Effector memory CD4-positive, alpha-beta T cell (primary cell): ENCODE measurements around the gene HMCN1.
"Not testable (repeated sequence)": the region's sequence is repeated elsewhere in the genome, so short reads cannot be mapped to it uniquely, and the experiment has no call there.

ENCODE experiments used
- DNase-seq, 3 donors: peaks; one replicate each; pipeline ENCODE4 v3.0.0-alpha.2; 2020
- H3K27ac ChIP-seq: 2 replicates; pipeline ENCODE4 v1.7.0; 2013; ENCODE audit warnings: mild to moderate bottlenecking, low read length, moderate library complexity; ENCODE audit not compliant: insufficient read depth, poor library complexity, severe bottlenecking
- H3K27me3 ChIP-seq: replicated peaks from 2 replicates; pipeline ENCODE4 v1.7.0; 2013; ENCODE audit warnings: mild to moderate bottlenecking, low read length; ENCODE audit not compliant: insufficient read depth, control insufficient read depth, poor library complexity, severe bottlenecking
- H3K36me3 ChIP-seq: 2 replicates; pipeline ENCODE4 v1.7.0; 2013; ENCODE audit warnings: mild to moderate bottlenecking, low read length, moderate library complexity; ENCODE audit not compliant: control insufficient read depth, insufficient read depth
- H3K4me1 ChIP-seq: 2 replicates; pipeline ENCODE4 v1.7.0; 2013; ENCODE audit warnings: low read length, mild to moderate bottlenecking; ENCODE audit not compliant: control insufficient read depth, insufficient read depth, poor library complexity, severe bottlenecking
- H3K4me3 ChIP-seq: 2 replicates; pipeline ENCODE4 v1.7.0; 2013; ENCODE audit warnings: low read length, low read depth, mild to moderate bottlenecking; ENCODE audit not compliant: insufficient read depth, poor library complexity, severe bottlenecking
- H3K9me3 ChIP-seq: 2 replicates; pipeline ENCODE4 v1.7.0; 2013; ENCODE audit warnings: mild to moderate bottlenecking, low read length, moderate library complexity; ENCODE audit not compliant: control insufficient read depth

Gene HMCN1

DNA sequence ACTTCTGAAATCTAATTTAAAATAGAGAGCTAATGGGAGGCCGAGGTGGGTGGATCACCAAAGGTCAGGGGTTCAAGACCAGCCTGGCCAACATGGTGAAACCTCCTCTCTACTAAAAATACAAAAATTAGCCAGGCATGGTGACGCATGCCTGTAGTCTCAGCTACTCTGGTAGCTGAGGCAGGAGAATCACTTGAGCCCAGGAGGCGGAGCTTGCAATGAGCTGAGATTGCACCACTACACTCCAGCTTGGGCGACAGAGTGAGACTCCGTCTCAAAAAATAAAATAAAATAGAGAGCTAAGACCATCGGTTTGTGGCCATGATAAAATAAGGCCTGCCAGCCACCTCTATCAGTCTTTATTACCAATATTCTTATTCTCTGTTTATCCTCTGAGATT, 452.1 kb downstream of the HMCN1 start:
- DNase-seq, H3K36me3 ChIP-seq, H3K4me1 ChIP-seq, H3K27ac ChIP-seq, H3K4me3 ChIP-seq, H3K9me3 ChIP-seq, H3K27me3 ChIP-seq: not testable (repeated sequence)

DNA sequence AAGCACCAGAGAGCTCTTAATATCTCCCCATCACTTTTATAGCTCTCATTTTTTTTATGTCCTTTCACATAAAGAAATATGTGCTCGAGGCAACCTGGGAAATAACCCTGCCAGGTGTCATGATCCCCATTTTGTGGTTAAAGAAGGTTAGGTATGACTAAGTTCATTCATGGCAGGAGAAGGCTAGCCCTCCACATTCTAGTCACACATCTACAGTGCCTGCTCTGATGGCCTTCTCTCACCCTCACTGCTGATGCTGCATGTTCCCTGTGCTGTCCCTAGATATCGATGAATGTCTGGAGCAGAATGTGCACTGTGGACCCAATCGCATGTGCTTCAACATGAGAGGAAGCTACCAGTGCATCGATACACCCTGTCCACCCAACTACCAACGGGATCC, 453.4 kb downstream of the HMCN1 start:
- no peak for DNase-seq
- no peak overlapping the region for H3K27ac ChIP-seq
- H3K4me1 ChIP-seq = no peaks in the 10 kb centered on the region
- H3K9me3 ChIP-seq = no peaks in the 10 kb centered on the region
- H3K36me3 ChIP-seq = no peaks in the 10 kb centered on the region
- H3K27me3 ChIP-seq = no peaks in the 10 kb centered on the region
- H3K4me3 ChIP-seq = no peak overlapping the region

DNA sequence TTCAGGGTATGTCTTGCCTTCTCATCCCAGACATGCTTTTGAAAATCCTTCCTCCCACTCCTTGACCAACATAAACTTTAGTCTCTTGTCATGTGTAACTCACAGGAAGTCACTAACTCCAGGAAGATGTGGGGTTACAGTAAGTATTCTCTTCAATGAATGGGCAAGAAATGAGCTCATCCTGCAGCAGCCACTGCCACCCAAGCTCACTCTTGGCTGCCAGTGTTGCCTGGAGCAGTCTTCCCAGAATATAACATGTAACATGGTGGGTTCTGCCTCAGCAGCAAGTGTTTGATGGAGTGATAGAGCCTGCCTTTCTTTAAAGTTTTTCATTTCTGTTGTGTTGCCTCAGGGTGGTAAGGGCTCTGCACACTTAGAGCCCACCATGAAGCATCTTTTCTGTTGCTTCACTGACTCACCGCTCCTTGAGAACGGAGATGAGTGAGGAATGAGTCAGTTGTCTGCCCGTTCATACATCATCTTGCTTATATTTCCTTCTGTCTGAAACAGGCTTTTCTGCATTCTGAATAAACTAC, 453.9 kb downstream of the HMCN1 start:
- Histone ChIP-seq H3K9me3 (no peaks in the 10 kb centered on the region), H3K27me3 (no peaks in the 10 kb centered on the region), H3K4me1 (no peaks in the 10 kb centered on the region), H3K27ac (no peak overlapping the region), H3K4me3 (no peak overlapping the region), H3K36me3 (no peaks in the 10 kb centered on the region)
- no peak for DNase-seq

DNA sequence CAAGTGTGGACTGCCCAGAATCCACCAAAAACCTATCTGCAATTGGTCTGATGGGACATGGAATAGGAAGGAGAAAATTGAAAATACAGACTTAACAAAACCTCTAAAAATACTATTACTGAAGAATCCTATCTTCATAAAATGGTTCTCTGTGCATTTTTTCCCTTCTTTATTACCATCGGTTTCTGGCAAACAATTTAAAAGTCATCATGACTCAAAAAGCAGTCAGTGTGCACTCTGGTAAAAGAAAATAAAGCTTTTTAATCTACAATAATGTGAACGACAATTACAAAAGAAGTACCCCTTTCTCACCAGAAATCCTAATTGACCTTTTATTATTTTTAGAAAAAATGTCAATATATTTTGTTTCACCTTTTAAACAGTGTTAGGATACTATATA, 454.5 kb downstream of the HMCN1 start:
- Histone ChIP-seq H3K9me3 (no peaks in the 10 kb centered on the region), H3K4me3 (no peak overlapping the region), H3K4me1 (no peaks in the 10 kb centered on the region), H3K27me3 (no peaks in the 10 kb centered on the region), H3K36me3 (no peaks in the 10 kb centered on the region), H3K27ac (no peak overlapping the region)
- DNase-seq = no peak

DNA sequence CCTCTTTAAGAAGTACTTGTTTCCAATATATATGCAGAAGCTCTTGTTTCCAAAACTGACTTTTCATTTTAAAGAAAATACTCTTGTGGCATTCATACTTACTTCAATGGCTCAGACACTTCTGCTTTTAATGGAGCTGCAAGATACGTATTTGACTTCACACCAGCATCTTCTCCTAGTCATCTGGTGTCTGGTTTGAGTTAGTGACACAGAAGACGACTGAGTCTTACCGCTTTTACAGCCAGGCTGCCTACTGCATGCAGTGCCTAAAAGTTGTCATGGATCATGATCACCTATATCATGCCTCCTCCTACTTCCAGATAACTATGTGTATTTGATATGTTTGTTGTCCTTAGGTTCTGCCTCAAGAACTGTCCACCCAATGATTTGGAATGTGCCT, 455.0 kb downstream of the HMCN1 start:
- no peak overlapping the region for H3K27ac ChIP-seq
- no peaks in the 10 kb centered on the region for H3K27me3 ChIP-seq
- H3K9me3 ChIP-seq = no peaks in the 10 kb centered on the region
- DNase-seq = no peak
- H3K4me1 ChIP-seq = no peaks in the 10 kb centered on the region
- H3K4me3 ChIP-seq = no peak overlapping the region
- no peaks in the 10 kb centered on the region for H3K36me3 ChIP-seq

DNA sequence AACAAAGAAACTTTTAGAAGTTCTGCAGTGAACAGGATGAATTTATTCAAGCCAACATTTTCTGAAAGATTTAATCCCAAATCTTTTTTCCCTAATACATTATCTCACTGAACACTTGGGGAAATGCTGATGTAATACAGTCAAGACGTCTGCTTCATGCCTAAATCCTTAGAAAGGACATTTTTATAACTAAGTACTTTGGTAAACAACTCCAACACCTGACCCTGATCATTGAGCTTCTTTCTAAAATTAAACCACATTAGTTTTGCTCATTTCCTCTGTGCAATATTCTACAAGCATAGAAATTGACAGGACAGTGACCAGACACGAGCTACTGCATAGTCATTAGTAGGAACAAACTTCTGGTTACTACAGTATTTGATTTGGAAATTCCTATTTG, 457.3 kb downstream of the HMCN1 start:
- Histone ChIP-seq H3K27ac (no peak overlapping the region), H3K9me3 (no peaks in the 10 kb centered on the region)

DNA sequence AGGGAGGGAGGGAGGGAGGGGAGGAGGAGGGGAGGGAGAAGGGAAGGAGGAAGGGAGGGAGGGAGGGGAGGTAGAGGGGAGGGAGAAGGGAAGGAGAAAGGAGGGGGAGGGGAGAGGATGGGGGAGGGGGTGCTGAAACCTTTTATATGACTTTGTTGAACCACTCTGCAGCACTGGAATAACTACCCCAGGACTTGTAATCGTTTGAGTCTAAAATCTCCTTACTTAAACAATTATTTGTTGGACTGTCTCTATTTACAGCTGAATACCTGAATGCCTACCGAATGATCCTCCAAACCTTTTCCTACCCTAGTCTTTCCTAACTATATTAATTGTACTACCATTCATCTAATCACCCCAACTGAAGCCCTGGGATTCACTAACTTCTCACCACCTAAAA, 459.0 kb downstream of the HMCN1 start:
- Histone ChIP-seq H3K36me3 (no peaks in the 10 kb centered on the region), H3K27ac (no peak overlapping the region), H3K27me3 (no peaks in the 10 kb centered on the region), H3K4me3 (no peak overlapping the region), H3K4me1 (no peaks in the 10 kb centered on the region), H3K9me3 (no peaks in the 10 kb centered on the region)
- no peak for DNase-seq

More for the DNA sequence above, 457.3 kb downstream of the HMCN1 start:
- no peaks in the 10 kb centered on the region for H3K4me1 ChIP-seq
- no peak overlapping the region for H3K4me3 ChIP-seq
- H3K36me3 ChIP-seq = no peaks in the 10 kb centered on the region
- no peaks in the 10 kb centered on the region for H3K27me3 ChIP-seq
- DNase-seq = no peak

DNA sequence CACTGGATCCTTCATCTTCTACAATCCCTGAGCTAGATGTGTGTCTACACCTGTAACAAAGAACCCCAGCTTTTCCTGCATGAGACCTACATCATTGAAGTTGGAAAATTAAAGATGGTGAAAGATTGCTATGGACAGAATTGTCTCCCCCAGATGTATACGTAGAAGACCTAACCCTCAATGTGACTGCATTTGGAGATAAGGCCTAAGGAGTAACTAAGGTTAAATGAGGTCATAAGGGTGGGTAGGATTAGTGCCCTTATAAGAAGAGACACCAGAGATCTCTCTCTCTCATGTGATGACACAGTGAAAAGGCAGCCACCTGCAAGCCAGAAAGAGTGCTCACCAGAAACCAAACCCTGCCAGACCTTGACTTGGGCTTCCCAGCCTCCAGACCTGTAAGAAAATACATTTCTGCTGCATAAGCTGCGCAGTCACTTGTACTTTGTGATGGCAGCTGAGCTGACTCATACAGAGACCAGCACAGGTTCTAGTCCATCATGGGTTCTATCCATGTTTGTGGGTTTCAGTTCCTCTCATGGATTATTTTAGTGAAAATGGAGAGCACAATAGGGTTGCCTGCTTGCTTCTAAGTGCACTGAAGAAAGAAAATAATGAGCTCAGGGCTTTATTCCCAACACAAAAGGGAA, 460.0 kb downstream of the HMCN1 start:
- no peak for DNase-seq

DNA sequence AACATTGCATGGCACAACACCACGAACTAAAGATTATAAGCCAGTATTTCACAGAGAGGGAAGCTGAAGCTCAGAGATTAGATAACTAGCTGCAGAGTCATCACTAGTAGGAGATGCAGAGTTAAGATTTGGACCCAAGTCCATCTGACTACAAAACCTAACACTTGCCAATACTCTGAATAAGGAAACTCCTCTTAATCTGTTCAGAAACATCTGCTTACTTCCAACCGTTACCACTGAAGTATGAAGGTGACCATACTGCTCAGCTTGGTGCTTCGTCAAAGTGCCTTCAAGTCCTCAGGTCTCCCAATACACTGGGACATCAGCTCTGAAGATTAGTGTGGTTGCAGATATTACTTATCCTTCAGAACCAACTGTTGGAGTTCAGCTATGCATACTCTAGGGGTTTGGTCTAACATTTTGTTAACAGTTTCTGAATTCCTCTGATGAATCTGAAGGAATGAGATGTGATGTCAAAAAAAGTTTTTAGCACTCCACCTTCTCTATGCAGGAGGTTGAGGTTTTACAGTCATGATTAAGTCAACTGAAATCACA, 461.3 kb downstream of the HMCN1 start:
- no peak overlapping the region for H3K4me3 ChIP-seq
- no peaks in the 10 kb centered on the region for H3K36me3 ChIP-seq
- H3K27me3 ChIP-seq = no peaks in the 10 kb centered on the region
- no peaks in the 10 kb centered on the region for H3K4me1 ChIP-seq
- H3K9me3 ChIP-seq = no peaks in the 10 kb centered on the region
- no peak for DNase-seq
- no peak overlapping the region for H3K27ac ChIP-seq

More for the DNA sequence above, 460.0 kb downstream of the HMCN1 start:
- Histone ChIP-seq H3K4me1 (no peaks in the 10 kb centered on the region), H3K36me3 (no peaks in the 10 kb centered on the region), H3K9me3 (no peaks in the 10 kb centered on the region), H3K27ac (no peak overlapping the region), H3K4me3 (no peak overlapping the region), H3K27me3 (no peaks in the 10 kb centered on the region)

DNA sequence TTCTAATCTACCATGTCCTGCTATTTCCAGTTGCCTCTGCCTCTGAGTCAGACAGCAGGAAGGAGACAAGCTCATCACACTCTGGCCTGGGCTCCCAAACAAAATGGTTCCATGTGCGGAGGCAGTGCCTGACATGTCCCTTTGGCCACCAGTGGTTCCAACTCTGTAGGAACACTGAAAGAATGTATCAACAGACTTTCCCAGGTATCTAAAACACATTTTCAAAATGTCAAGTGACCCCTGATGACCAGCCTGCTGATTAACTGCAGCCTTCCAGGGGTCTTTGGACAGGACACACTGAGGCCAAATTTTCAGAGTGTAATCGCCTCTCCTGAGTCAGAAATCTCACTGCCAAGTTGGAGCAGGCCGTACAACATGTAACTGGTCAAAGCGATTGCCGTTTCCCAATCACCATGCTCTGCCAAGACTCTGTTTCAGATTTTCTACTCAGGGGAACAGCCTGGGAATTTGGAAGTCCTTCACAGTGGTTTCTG, 468.1 kb downstream of the HMCN1 start:
- Histone ChIP-seq H3K36me3 (no peaks in the 10 kb centered on the region), H3K4me1 (no peaks in the 10 kb centered on the region), H3K27ac (no peak overlapping the region), H3K4me3 (no peak overlapping the region), H3K27me3 (no peaks in the 10 kb centered on the region), H3K9me3 (no peaks in the 10 kb centered on the region)
- no peak for DNase-seq
